AG09309 (cell line): Measurements from ENCODE around the gene FBXW7.

Experiments used
- DNase-seq: peaks from one replicate; pipeline ENCODE4 v3.0.0-alpha.2; 2010; ENCODE audit warnings: low read depth
- H3K4me3 ChIP-seq: 2 replicates; pipeline ENCODE4 v1.5.1; 2011; ENCODE audit warnings: mild to moderate bottlenecking, low read depth, low read length, moderate library complexity; ENCODE audit not compliant: control insufficient read depth
- CTCF ChIP-seq: IDR thresholded peaks from 2 replicates; pipeline ENCODE4 v1.5.1; 2011; ENCODE audit warnings: mild to moderate bottlenecking, low read depth, low read length, inconsistent platforms; ENCODE audit not compliant: insufficient read depth, control insufficient read depth; ENCODE audit errors: missing control alignments

FBXW7 gene

GRCh38 chr4:152363086-152363485, 172.8 kb downstream of the FBXW7 start:
- TF ChIP-seq CTCF, result no peak
- H3K4me3 ChIP-seq, result no peak overlapping the region
- peak; percentile 42 for DNase-seq

DNA sequence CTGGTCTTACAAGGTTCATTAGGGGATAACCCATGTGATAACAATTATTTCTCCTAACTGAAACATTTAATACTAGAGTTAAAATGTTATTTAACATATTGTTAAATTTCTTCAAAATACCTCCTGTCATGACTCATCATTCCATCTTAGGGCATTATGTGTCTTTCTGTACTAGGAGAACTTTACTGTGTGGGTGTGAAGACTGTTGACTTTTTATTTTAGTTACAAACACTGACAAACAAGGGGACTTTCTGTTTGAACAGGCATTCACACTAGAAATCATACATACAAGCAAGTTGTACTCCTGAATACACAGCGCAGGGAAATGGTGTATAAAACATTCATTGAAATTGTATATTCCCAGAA, 175.9 kb downstream of the FBXW7 start:
- no peak for DNase-seq
- TF ChIP-seq CTCF, result no peak
- no peak overlapping the region for H3K4me3 ChIP-seq

- no peak for TF ChIP-seq CTCF
- DNase-seq, result no peak
- H3K4me3 ChIP-seq, result no peak overlapping the region
These were observed 176.5 kb downstream of the FBXW7 start for GRCh38 chr4:152359208-152360044.

DNA sequence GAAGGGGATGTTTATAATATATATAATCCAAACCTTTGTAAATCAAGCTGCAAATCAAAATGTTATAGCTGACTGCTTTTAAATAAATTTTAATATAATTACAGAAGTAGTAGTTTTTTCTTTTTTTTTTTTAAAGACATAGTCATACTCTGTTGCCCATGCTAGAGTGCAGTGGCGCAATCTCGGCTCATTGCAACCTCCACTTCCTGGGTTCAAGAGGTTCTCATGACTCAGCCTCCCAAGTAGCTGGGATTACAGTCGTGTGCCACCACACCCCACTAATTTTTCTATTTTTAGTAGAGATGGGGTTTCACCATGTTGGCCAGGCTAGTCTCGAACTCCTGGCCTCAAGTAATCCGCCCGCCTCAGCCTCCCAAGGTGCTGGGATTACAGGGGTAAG, 178.7 kb downstream of the FBXW7 start:
- DNase-seq, result no peak
- H3K4me3 ChIP-seq, result no peak overlapping the region
- no peak for TF ChIP-seq CTCF

GRCh38 chr4:152356428-152357034, 179.4 kb downstream of the FBXW7 start:
- no peak for TF ChIP-seq CTCF
- H3K4me3 ChIP-seq, result no peak overlapping the region
- no peak for DNase-seq

GRCh38 chr4:152352622-152353116, 183.2 kb downstream of the FBXW7 start:
- peak; percentile 95 for DNase-seq
- no peak for TF ChIP-seq CTCF
- H3K4me3 ChIP-seq, result peak overlapping the region; percentile 58
